Sigmoid colon (tissue), 7 donors: ENCODE measurements around the gene ADAM19. TPM values are rescaled to one million over a fixed set of nuclear protein-coding genes. Genes with fewer than 3 reads are reported as not detected.

Experiments
- polyA plus RNA-seq, 3 donors: library from polyadenylated mRNA; stranded (reverse); fragments of 200-250 nt; gene quantifications; one replicate each; pipeline ENCODE4 v1.2.3, GENCODE V29; 2013
- small RNA-seq, 3 donors: library from RNA; depleted of rRNA; stranded (forward); fragments of <200 nt; gene quantifications; one replicate each; pipeline ENCODE3, GENCODE V24; 2016
- total RNA-seq, 4 donors: library from RNA; depleted of rRNA; stranded (reverse); fragments of >200 nt; gene quantifications; one replicate each; pipeline ENCODE4 v1.1.0, GENCODE V29; 2016
- donor health status: healthy with polysubstance abuse.
- donor health status: Bipolar disorder and iron deficiency.
- donor health status: healthy.

The ADAM19 gene
- total and polyA plus RNA-seq, 7 donors, result 1.2 to 53.2 (median 18.8) TPM

Small RNA genes lying within 50 kb of the gene (small RNA-seq; reads per million reads assigned to genes)
- gene RNU6-390P, result 0 reads per million in 3 donors

Other genes starting within 250 kb of the ADAM19 start
- 1 to 10 TPM; 2.8 to 5.1 (median 4.9) TPM for gene NIPAL4, start 115.6 kb downstream of the ADAM19 start, total RNA-seq
- gene NIPAL4, start 115.6 kb downstream of the ADAM19 start, polyA plus RNA-seq, result 1 to 10 TPM in 1 of 3 donors, not detected in 2; 1.3 TPM
- gene SOX30, start 76.7 kb upstream of the ADAM19 start, total RNA-seq, result under 1 TPM in 2 of 4 donors, not detected in 2; 0.33 to 0.55 TPM
- gene SOX30, start 76.7 kb upstream of the ADAM19 start, polyA plus RNA-seq, result under 1 TPM in 1 of 3 donors, not detected in 2; 0.12 TPM
- not detected for gene C5orf52, start 95.8 kb upstream of the ADAM19 start, total RNA-seq
- under 1 TPM in 1 of 3 donors, not detected in 2; 0.48 TPM for gene C5orf52, start 95.8 kb upstream of the ADAM19 start, polyA plus RNA-seq
- gene THG1L, start 155.6 kb upstream of the ADAM19 start, total RNA-seq, result 10 to 100 TPM; 19.7 to 28.6 (median 23.7) TPM
- gene THG1L, start 155.6 kb upstream of the ADAM19 start, polyA plus RNA-seq, result 10 to 100 TPM; 12.3 to 19.8 (median 12.3) TPM
- gene LSM11, start 167.9 kb upstream of the ADAM19 start, total RNA-seq, result 10 to 100 TPM; 12.1 to 16.6 (median 15.9) TPM
- 1 to 10 TPM in 1 of 3 donors, under 1 TPM in 2; 0.60 to 2.0 (median 0.92) TPM for gene LSM11, start 167.9 kb upstream of the ADAM19 start, polyA plus RNA-seq